Osteocyte (in vitro differentiated cells): ENCODE results near the gene ANLN. TPM values are rescaled to one million over a fixed set of nuclear protein-coding genes. Genes with fewer than 3 reads are reported as not detected.
"Not testable (repeated sequence)": the region's sequence is repeated elsewhere in the genome, so short reads cannot be mapped to it uniquely, and the experiment has no call there.

Experiments
- DNase-seq: peaks from one replicate; pipeline ENCODE4 v3.0.0; 2021; ENCODE audit warnings: mixed read lengths; ENCODE audit not compliant: unreplicated experiment; ENCODE audit errors: extremely low spot score
- H3K27ac Mint-ChIP-seq: one replicate; pipeline ENCODE4 v1.8.0; 2021; ENCODE audit warnings: mild to moderate bottlenecking, mixed read lengths; ENCODE audit not compliant: unreplicated experiment
- H3K27me3 Mint-ChIP-seq: one replicate; pipeline ENCODE4 v1.8.0; 2021; ENCODE audit warnings: mixed read lengths; ENCODE audit not compliant: unreplicated experiment
- H3K36me3 Mint-ChIP-seq: one replicate; pipeline ENCODE4 v1.8.0; 2021; ENCODE audit warnings: mixed read lengths; ENCODE audit not compliant: unreplicated experiment
- H3K4me1 Mint-ChIP-seq: one replicate; pipeline ENCODE4 v1.8.0; 2021; ENCODE audit warnings: mixed read lengths; ENCODE audit not compliant: unreplicated experiment
- H3K4me3 Mint-ChIP-seq: one replicate; pipeline ENCODE4 v1.8.0; 2021; ENCODE audit warnings: mild to moderate bottlenecking, moderate library complexity, mixed read lengths; ENCODE audit not compliant: unreplicated experiment
- H3K9me3 Mint-ChIP-seq: one replicate; pipeline ENCODE4 v1.8.0; 2021; ENCODE audit warnings: mixed read lengths; ENCODE audit not compliant: unreplicated experiment
- total RNA-seq: library from RNA; stranded (reverse); gene quantifications from 2 replicates; pipeline ENCODE4 v1.2.1, GENCODE V29; 2021
- TF ChIP-seq, protein P1 (sequence below): fragments of 200-600 bp; sonication (generic); IDR thresholded peaks from 2 replicates; pipeline ENCODE4 v1.5.0; 2021; ENCODE audit warnings: antibody characterized with exemption, mild to moderate bottlenecking, moderate library complexity

The ANLN gene
- total RNA-seq, 1 donor from 2014 or later, result 37.6 TPM

- no peak for DNase-seq
- TF ChIP-seq, protein P1, sequence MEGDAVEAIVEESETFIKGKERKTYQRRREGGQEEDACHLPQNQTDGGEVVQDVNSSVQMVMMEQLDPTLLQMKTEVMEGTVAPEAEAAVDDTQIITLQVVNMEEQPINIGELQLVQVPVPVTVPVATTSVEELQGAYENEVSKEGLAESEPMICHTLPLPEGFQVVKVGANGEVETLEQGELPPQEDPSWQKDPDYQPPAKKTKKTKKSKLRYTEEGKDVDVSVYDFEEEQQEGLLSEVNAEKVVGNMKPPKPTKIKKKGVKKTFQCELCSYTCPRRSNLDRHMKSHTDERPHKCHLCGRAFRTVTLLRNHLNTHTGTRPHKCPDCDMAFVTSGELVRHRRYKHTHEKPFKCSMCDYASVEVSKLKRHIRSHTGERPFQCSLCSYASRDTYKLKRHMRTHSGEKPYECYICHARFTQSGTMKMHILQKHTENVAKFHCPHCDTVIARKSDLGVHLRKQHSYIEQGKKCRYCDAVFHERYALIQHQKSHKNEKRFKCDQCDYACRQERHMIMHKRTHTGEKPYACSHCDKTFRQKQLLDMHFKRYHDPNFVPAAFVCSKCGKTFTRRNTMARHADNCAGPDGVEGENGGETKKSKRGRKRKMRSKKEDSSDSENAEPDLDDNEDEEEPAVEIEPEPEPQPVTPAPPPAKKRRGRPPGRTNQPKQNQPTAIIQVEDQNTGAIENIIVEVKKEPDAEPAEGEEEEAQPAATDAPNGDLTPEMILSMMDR, result peak; percentile 45
- H3K27ac Mint-ChIP-seq, result no peak overlapping the region
These were observed 84.0 kb downstream of the ANLN start for GRCh38 chr7:36473454-36474282.

DNA sequence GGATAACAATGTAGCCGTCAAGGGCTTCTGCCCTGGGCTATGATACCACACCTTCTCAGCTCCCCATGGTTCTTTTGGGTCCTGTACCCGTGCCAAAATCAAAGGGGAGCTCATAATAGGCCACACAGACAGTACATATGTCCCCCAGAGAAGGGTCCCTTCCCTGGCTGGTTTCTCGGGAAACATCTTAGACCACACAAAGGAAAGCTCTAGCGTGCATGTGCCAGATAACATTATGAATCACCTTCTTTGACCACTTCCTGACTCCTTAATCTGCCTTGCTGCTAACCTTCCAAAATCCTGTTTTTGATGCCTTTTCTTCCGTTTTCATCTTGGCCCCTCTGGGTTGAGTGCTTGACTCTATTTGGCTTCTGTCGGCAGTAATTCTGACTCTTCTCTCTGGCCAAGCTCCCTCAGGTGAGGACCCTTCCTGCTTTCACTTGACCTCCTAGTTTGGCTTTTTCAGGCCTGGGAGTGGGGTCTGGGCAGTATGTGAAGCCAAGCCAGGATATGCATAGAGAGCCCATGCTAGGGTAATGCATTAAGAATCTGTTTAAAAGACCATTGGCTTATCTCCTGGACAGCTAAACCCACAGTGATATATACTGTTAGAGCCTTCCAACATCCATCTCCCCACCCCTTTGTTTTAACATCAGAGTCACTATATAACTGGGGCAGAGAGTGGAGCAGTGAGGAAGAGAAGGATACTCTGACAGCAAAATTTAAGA lies 84.8 kb downstream of the ANLN start:
- Mint-ChIP-seq H3K27ac (no peak overlapping the region), H3K4me1 (peaks cover 11% of the 10 kb centered on the region), H3K36me3 (no peaks in the 10 kb centered on the region), H3K4me3 (no peak overlapping the region), H3K9me3 (peaks cover 7% of the 10 kb centered on the region), H3K27me3 (no peaks in the 10 kb centered on the region)
- DNase-seq, result no peak
- TF ChIP-seq, protein P1, result no peak

More at GRCh38 chr7:36473454-36474282, 84.0 kb downstream of the ANLN start:
- H3K27me3 Mint-ChIP-seq, result no peaks in the 10 kb centered on the region
- H3K4me1 Mint-ChIP-seq, result peaks cover 18% of the 10 kb centered on the region
- H3K36me3 Mint-ChIP-seq, result no peaks in the 10 kb centered on the region
- H3K9me3 Mint-ChIP-seq, result no peaks in the 10 kb centered on the region
- H3K4me3 Mint-ChIP-seq, result no peak overlapping the region

GRCh38 chr7:36475011-36475342 lies 85.3 kb downstream of the ANLN start:
- Mint-ChIP-seq H3K4me3 (no peak overlapping the region), H3K4me1 (peaks cover 7% of the 10 kb centered on the region), H3K36me3 (no peaks in the 10 kb centered on the region), H3K27ac (no peak overlapping the region), H3K27me3 (peaks cover 5% of the 10 kb centered on the region), H3K9me3 (peaks cover 12% of the 10 kb centered on the region)
- no peak for DNase-seq
- TF ChIP-seq, protein P1, result no peak

- peaks cover 9% of the 10 kb centered on the region for H3K27me3 Mint-ChIP-seq
- DNase-seq, result no peak
- H3K4me3 Mint-ChIP-seq, result no peak overlapping the region
- H3K36me3 Mint-ChIP-seq, result no peaks in the 10 kb centered on the region
- H3K9me3 Mint-ChIP-seq, result peaks cover 16% of the 10 kb centered on the region
- H3K27ac Mint-ChIP-seq, result no peak overlapping the region
- H3K4me1 Mint-ChIP-seq, result peaks cover 4% of the 10 kb centered on the region
- TF ChIP-seq, protein P1, result no peak
These were observed 85.7 kb downstream of the ANLN start for GRCh38 chr7:36475381-36475780.

DNA sequence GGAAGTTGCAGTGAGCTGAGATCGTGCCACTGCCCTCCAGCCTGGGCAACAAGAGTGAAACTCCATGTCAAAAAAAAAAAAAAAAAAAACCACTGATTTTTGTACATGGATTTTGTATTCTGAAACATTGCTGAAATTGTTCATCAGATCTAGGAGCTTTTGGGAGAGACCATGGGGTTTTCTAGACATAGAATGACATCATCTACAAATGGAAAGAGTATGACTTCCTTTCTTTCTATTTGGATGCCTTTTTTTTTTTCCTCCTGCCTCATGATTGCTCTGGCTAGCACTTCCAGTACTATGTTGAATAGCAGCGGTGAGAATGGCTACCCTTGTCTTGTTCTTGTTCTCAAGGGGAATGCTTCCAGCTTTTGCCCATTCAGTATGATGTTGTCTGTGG lies 89.1 kb downstream of the ANLN start:
- TF ChIP-seq, protein P1, result no peak
- Mint-ChIP-seq H3K27me3 (peaks cover 20% of the 10 kb centered on the region), H3K9me3 (peaks cover 27% of the 10 kb centered on the region), H3K4me3 (no peak overlapping the region), H3K4me1 (no peaks in the 10 kb centered on the region), H3K27ac (no peak overlapping the region), H3K36me3 (no peaks in the 10 kb centered on the region)
- no peak for DNase-seq

- not testable (repeated sequence) for DNase-seq, H3K4me3 Mint-ChIP-seq, H3K27ac Mint-ChIP-seq, H3K4me1 Mint-ChIP-seq, H3K36me3 Mint-ChIP-seq
- H3K9me3 Mint-ChIP-seq, result peaks cover 27% of the 10 kb centered on the region
- peaks cover 33% of the 10 kb centered on the region for H3K27me3 Mint-ChIP-seq
These were observed 94.2 kb downstream of the ANLN start for GRCh38 chr7:36483853-36484252.
